HepG2 (cell line): ENCODE measurements around the gene MORN1. TPM values are rescaled to one million over a fixed set of nuclear protein-coding genes. Genes with fewer than 3 reads are reported as not detected.

ENCODE experiments used
- FOXP1 ChIP-seq, 2 experiments: fragments of 450-650 bp in 1 of 2; IDR thresholded peaks; 2 replicates each; pipeline ENCODE4 v1.6.1; 2017 to 2018; ENCODE audit warnings: antibody characterized with exemption in 1 of 2
- HNRNPLL ChIP-seq: fragments of 200-400 bp; formaldehyde crosslinking; IDR thresholded peaks from 2 replicates; pipeline ENCODE4 v1.6.1; 2017; ENCODE audit warnings: mild to moderate bottlenecking, low read depth, low read length; ENCODE audit not compliant: poor library complexity, severe bottlenecking
- PATZ1 ChIP-seq: sonication (generic); formaldehyde crosslinking; IDR thresholded peaks from 2 replicates; pipeline ENCODE4 v1.4.0; 2020; ENCODE audit warnings: missing genetic modification reagents
- RAD21 ChIP-seq: fragments of 450-650 bp; formaldehyde crosslinking; IDR thresholded peaks from 2 replicates; pipeline ENCODE4 v1.5.0; 2020; ENCODE audit warnings: mild to moderate bottlenecking
- RFX1 ChIP-seq: fragments of 450-650 bp; IDR thresholded peaks from 2 replicates; pipeline ENCODE4 v1.6.1; 2017
- SIN3B ChIP-seq: fragments of 150-350 bp; IDR thresholded peaks from 2 replicates; pipeline ENCODE4 v1.6.1; 2014; ENCODE audit warnings: low read length
- SSRP1 ChIP-seq: IDR thresholded peaks from 2 replicates; pipeline ENCODE4 v1.6.1; 2016; ENCODE audit warnings: control low read depth
- ZBTB4 ChIP-seq: sonication (generic); formaldehyde crosslinking; IDR thresholded peaks from 2 replicates; pipeline ENCODE4 v1.4.0; 2020; ENCODE audit warnings: missing genetic modification reagents, mild to moderate bottlenecking, borderline replicate concordance
- ZNF124 ChIP-seq: sonication (generic); formaldehyde crosslinking; IDR thresholded peaks from 2 replicates; pipeline ENCODE4 v1.4.0; 2020; ENCODE audit warnings: missing genetic modification reagents
- ZNF143 ChIP-seq: sonication (generic); formaldehyde crosslinking; IDR thresholded peaks from 2 replicates; pipeline ENCODE4 v1.4.0; 2020; ENCODE audit warnings: missing genetic modification reagents
- ZNF232 ChIP-seq: sonication (generic); formaldehyde crosslinking; IDR thresholded peaks from 2 replicates; pipeline ENCODE4 v1.4.0; 2020; ENCODE audit warnings: missing genetic modification reagents, borderline replicate concordance
- ZNF556 ChIP-seq: sonication (generic); formaldehyde crosslinking; IDR thresholded peaks from 2 replicates; pipeline ENCODE4 v1.4.0; 2020; ENCODE audit warnings: mild to moderate bottlenecking, missing genetic modification reagents, borderline replicate concordance
- ZNF598 ChIP-seq: sonication (generic); formaldehyde crosslinking; IDR thresholded peaks from 2 replicates; pipeline ENCODE4 v1.5.1; 2020; ENCODE audit warnings: mild to moderate bottlenecking, missing genetic modification reagents, borderline replicate concordance
- ZNF615 ChIP-seq: sonication (generic); formaldehyde crosslinking; IDR thresholded peaks from 2 replicates; pipeline ENCODE4 v1.5.0; 2020; ENCODE audit warnings: mild to moderate bottlenecking, missing genetic modification reagents, borderline replicate concordance
- polyA plus RNA-seq, 8 experiments: library from polyadenylated mRNA; depleted of rRNA in 3 of 8; stranded (reverse) in 7 of 8; unstranded in 1 of 8; fragments of >200 nt; fragmentation: Illumina TruSeq in 4 of 8; extraction: Trizol in 4 of 8; gene quantifications; 2 replicates each; pipeline versions ENCODE4 v1.2.1 to v1.2.3, GENCODE V29; 2011 to 2016; ENCODE audit warnings: low read depth in 4 of 8, missing spikeins in 1 of 8, mixed read lengths in 1 of 8; ENCODE audit not compliant: insufficient read depth in 1 of 8
- total RNA-seq, 5 experiments: library from RNA; depleted of rRNA; stranded (reverse); fragments of >200 nt; fragmentation: Illumina TruSeq; extraction: Trizol; gene quantifications; 2 replicates each; pipeline ENCODE4 v1.2.3, GENCODE V29; 2016; ENCODE audit warnings: low read depth in 1 of 5
- TF ChIP-seq, protein P1 (sequence below): sonication (generic); formaldehyde crosslinking; IDR thresholded peaks from 2 replicates; pipeline ENCODE4 v1.8.0; 2022; ENCODE audit warnings: missing genetic modification reagents, mild to moderate bottlenecking, moderate library complexity, borderline replicate concordance
- TF ChIP-seq, protein P2 (sequence below): conservative IDR thresholded peaks from 2 replicates; pipeline ENCODE4 v1.6.1; 2018; ENCODE audit warnings: missing genetic modification reagents
- TF ChIP-seq, protein P3 (sequence below): sonication (generic); formaldehyde crosslinking; conservative IDR thresholded peaks from 2 replicates; pipeline ENCODE4 v1.4.0; 2020; ENCODE audit warnings: mild to moderate bottlenecking, missing genetic modification reagents, moderate library complexity

MORN1 gene
- total and polyA plus RNA-seq, 2 of the 13 experiments (the other 11 are each of a cell fraction or from before 2014, with no cell fraction given) = 3.1 to 6.5 TPM

- TF ChIP-seq ZNF232 (CRISPR knock-in tag) = no peak; the same call in 1 of the 2 replicates
- TF ChIP-seq PATZ1 (CRISPR knock-in tag) = 0 out of 2 replicates have a peak, but pooled peaks have one; percentile 14
- no peak for TF ChIP-seq SIN3B
- TF ChIP-seq, protein P1, sequence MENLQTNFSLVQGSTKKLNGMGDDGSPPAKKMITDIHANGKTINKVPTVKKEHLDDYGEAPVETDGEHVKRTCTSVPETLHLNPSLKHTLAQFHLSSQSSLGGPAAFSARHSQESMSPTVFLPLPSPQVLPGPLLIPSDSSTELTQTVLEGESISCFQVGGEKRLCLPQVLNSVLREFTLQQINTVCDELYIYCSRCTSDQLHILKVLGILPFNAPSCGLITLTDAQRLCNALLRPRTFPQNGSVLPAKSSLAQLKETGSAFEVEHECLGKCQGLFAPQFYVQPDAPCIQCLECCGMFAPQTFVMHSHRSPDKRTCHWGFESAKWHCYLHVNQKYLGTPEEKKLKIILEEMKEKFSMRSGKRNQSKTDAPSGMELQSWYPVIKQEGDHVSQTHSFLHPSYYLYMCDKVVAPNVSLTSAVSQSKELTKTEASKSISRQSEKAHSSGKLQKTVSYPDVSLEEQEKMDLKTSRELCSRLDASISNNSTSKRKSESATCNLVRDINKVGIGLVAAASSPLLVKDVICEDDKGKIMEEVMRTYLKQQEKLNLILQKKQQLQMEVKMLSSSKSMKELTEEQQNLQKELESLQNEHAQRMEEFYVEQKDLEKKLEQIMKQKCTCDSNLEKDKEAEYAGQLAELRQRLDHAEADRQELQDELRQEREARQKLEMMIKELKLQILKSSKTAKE (CRISPR knock-in tag) = no peak
- TF ChIP-seq, protein P2, sequence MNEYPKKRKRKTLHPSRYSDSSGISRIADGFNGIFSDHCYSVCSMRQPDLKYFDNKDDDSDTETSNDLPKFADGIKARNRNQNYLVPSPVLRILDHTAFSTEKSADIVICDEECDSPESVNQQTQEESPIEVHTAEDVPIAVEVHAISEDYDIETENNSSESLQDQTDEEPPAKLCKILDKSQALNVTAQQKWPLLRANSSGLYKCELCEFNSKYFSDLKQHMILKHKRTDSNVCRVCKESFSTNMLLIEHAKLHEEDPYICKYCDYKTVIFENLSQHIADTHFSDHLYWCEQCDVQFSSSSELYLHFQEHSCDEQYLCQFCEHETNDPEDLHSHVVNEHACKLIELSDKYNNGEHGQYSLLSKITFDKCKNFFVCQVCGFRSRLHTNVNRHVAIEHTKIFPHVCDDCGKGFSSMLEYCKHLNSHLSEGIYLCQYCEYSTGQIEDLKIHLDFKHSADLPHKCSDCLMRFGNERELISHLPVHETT (CRISPR knock-in tag) = no peak
- peak; percentile 11 for TF ChIP-seq HNRNPLL
- TF ChIP-seq FOXP1 (IDR thresholded peaks at IDR 0.05) = no peak
- no peak for TF ChIP-seq FOXP1 (CRISPR knock-in tag; IDR thresholded peaks at IDR 0.05)
- peak; percentile 92 for TF ChIP-seq RAD21 (CRISPR knock-in tag)
- no peak for TF ChIP-seq RFX1
- no peak for TF ChIP-seq ZNF615
- TF ChIP-seq ZBTB4 = no peak
- TF ChIP-seq ZNF598 (CRISPR knock-in tag) = no peak; the same call in 1 of the 2 replicates
- TF ChIP-seq ZNF556 (CRISPR knock-in tag) = 0 out of 2 replicates have a peak, but pooled peaks have one; percentile 35
- TF ChIP-seq, protein P3, sequence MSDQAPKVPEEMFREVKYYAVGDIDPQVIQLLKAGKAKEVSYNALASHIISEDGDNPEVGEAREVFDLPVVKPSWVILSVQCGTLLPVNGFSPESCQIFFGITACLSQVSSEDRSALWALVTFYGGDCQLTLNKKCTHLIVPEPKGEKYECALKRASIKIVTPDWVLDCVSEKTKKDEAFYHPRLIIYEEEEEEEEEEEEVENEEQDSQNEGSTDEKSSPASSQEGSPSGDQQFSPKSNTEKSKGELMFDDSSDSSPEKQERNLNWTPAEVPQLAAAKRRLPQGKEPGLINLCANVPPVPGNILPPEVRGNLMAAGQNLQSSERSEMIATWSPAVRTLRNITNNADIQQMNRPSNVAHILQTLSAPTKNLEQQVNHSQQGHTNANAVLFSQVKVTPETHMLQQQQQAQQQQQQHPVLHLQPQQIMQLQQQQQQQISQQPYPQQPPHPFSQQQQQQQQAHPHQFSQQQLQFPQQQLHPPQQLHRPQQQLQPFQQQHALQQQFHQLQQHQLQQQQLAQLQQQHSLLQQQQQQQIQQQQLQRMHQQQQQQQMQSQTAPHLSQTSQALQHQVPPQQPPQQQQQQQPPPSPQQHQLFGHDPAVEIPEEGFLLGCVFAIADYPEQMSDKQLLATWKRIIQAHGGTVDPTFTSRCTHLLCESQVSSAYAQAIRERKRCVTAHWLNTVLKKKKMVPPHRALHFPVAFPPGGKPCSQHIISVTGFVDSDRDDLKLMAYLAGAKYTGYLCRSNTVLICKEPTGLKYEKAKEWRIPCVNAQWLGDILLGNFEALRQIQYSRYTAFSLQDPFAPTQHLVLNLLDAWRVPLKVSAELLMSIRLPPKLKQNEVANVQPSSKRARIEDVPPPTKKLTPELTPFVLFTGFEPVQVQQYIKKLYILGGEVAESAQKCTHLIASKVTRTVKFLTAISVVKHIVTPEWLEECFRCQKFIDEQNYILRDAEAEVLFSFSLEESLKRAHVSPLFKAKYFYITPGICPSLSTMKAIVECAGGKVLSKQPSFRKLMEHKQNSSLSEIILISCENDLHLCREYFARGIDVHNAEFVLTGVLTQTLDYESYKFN (CRISPR knock-in tag) = no peak
- no peak for TF ChIP-seq ZNF143 (CRISPR knock-in tag)
- no peak for TF ChIP-seq ZNF124 (CRISPR knock-in tag)
- no peak for TF ChIP-seq SSRP1 (CRISPR knock-in tag)
Measured at GRCh38 chr1:2414297-2414958, 23.1 kb upstream of the MORN1 start (continued).
